Endothelial cell of umbilical vein (primary cell): ENCODE results near the gene TPCN1. TPM values are rescaled to one million over a fixed set of nuclear protein-coding genes. Genes with fewer than 3 reads are reported as not detected.

Source experiments
- BruUV-seq: library from RNA; stranded (reverse); fragments of 400-500 nt; replicated peaks from 2 replicates; lab custom pipeline; 2021; lab: Mats Ljungman, UMichigan
- CTCF ChIA-PET: fragments of 300-600, 350-600 bp; sonication (Branson Sonifier 250); formaldehyde crosslinking; loops from one replicate; lab custom pipeline; 2021; ENCODE audit warnings: antibody characterized with exemption, inconsistent platforms; lab: Charles Lee
- POLR2A ChIA-PET: fragments of 300-600, 350-600 bp; sonication (Branson Sonifier 250); formaldehyde crosslinking; loops from one replicate; lab custom pipeline; 2021; ENCODE audit warnings: antibody characterized with exemption, inconsistent platforms; lab: Charles Lee
- DNase-seq: peaks from one replicate; pipeline ENCODE4 v3.0.0-alpha.2; 2011; ENCODE audit warnings: low read depth, low spot score
- FAIRE-seq: peaks from 2 replicates; lab custom pipeline; 2011; peaks lifted over from hg19 to GRCh38; lab: Jason Lieb, UNC
- H2AFZ ChIP-seq: 2 replicates; pipeline ENCODE4 v1.6.0; 2012; ENCODE audit warnings: low read depth, low read length, control low read depth, inconsistent platforms
- H3K27ac ChIP-seq: 2 replicates; pipeline ENCODE4 v1.5.1; 2011; ENCODE audit warnings: low read depth, mild to moderate bottlenecking, control low read depth, low read length, moderate library complexity; ENCODE audit not compliant: insufficient read depth
- H3K27me3 ChIP-seq, 2 experiments: 2 replicates each; pipeline versions ENCODE4 v1.6.0 to v1.6.1; 2011; ENCODE audit warnings: low read length in 2 of 2, mixed read lengths in 1 of 2; ENCODE audit not compliant: control insufficient read depth in 2 of 2, insufficient read depth in 2 of 2
- H3K36me3 ChIP-seq, 2 experiments: 2 replicates in 1 of 2; 3 replicates in 1 of 2; pipeline ENCODE4 v1.5.1; 2011; ENCODE audit warnings: low read length in 2 of 2, mild to moderate bottlenecking in 1 of 2, moderate library complexity in 1 of 2; ENCODE audit not compliant: control insufficient read depth in 2 of 2, insufficient read depth in 2 of 2; ENCODE audit errors: extremely low read depth in 1 of 2
- H3K4me1 ChIP-seq: 3 replicates; pipeline ENCODE4 v1.5.1; 2011; ENCODE audit warnings: mild to moderate bottlenecking, low read length; ENCODE audit not compliant: control insufficient read depth, insufficient read depth; ENCODE audit errors: extremely low read depth
- H3K4me2 ChIP-seq: 2 replicates; pipeline ENCODE4 v1.6.1; 2011; ENCODE audit warnings: low read length, control low read depth, mixed read lengths; ENCODE audit not compliant: insufficient read depth
- H3K4me3 ChIP-seq, 3 experiments: fragments of 200-600 bp in 1 of 3; sonication (generic), shearing (Covaris generic) in 1 of 3; replicated peaks in 1 of 3; 2 replicates each; pipeline ENCODE4 v1.5.1; 2011 to 2016; ENCODE audit warnings: control low read depth in 3 of 3, low read length in 3 of 3, mild to moderate bottlenecking in 2 of 3, inconsistent platforms in 1 of 3, low read depth in 1 of 3, moderate library complexity in 1 of 3; ENCODE audit not compliant: insufficient read depth in 1 of 3
- H3K79me2 ChIP-seq: 2 replicates; pipeline ENCODE4 v1.6.0; 2012; ENCODE audit warnings: low read length, inconsistent platforms; ENCODE audit not compliant: control insufficient read depth, insufficient read depth
- H3K9ac ChIP-seq: replicated peaks from 2 replicates; pipeline ENCODE3; 2011; ENCODE audit warnings: low read length, control low read depth; ENCODE audit not compliant: insufficient read depth; ENCODE audit errors: extremely low read depth
- H3K9me1 ChIP-seq: replicated peaks from 3 replicates; pipeline ENCODE4 v1.6.0; 2011; ENCODE audit warnings: mild to moderate bottlenecking, low read length; ENCODE audit not compliant: control insufficient read depth, insufficient read depth; ENCODE audit errors: extremely low read depth
- H3K9me3 ChIP-seq: replicated peaks from 2 replicates; pipeline ENCODE4 v1.5.1; 2012; ENCODE audit warnings: low read length, inconsistent platforms; ENCODE audit not compliant: control insufficient read depth, insufficient read depth
- H4K20me1 ChIP-seq: replicated peaks from 2 replicates; pipeline ENCODE3; 2011; ENCODE audit warnings: mild to moderate bottlenecking, low read length; ENCODE audit not compliant: control insufficient read depth, insufficient read depth; ENCODE audit errors: extremely low read depth
- EZH2 ChIP-seq: IDR thresholded peaks from 2 replicates; pipeline ENCODE4 v1.6.1; 2012; ENCODE audit warnings: borderline replicate concordance, low read depth, mild to moderate bottlenecking, moderate library complexity, low read length, inconsistent platforms; ENCODE audit not compliant: severe bottlenecking
- FOS ChIP-seq: IDR thresholded peaks from 2 replicates; pipeline ENCODE4 v1.6.1; 2011; ENCODE audit warnings: mild to moderate bottlenecking, low read length, moderate library complexity, borderline replicate concordance; ENCODE audit not compliant: insufficient read depth
- GATA2 ChIP-seq: IDR thresholded peaks from 2 replicates; pipeline ENCODE4 v1.7.0; 2011; ENCODE audit warnings: low read depth, mild to moderate bottlenecking, moderate library complexity, mixed read lengths, low read length; ENCODE audit not compliant: insufficient read length, insufficient read depth
- JUN ChIP-seq: IDR thresholded peaks from 2 replicates; pipeline ENCODE4 v1.6.1; 2011; ENCODE audit warnings: borderline replicate concordance, low read depth; ENCODE audit not compliant: insufficient read length, insufficient read depth
- MYC ChIP-seq: IDR thresholded peaks from one replicate; pipeline ENCODE4 v1.6.1; 2011; ENCODE audit warnings: mild to moderate bottlenecking, low read depth, low read length
- POLR2A ChIP-seq: IDR thresholded peaks from 2 replicates; pipeline ENCODE4 v1.6.1; 2012; ENCODE audit warnings: low read depth, mild to moderate bottlenecking, control low read depth, low read length
- POLR2AphosphoS5 ChIP-seq: IDR thresholded peaks from 2 replicates; pipeline ENCODE4 v1.6.1; 2012; ENCODE audit warnings: low read depth, mild to moderate bottlenecking, control low read depth, low read length, moderate library complexity; ENCODE audit not compliant: insufficient read depth
- dilution Hi-C: fragments of 300-500 bp; cut with MboI; formaldehyde crosslinking; loops from one replicate; pipeline ENCODE4 v1.15.0; 2019; ENCODE audit warnings: low sequenced_read_pairs; ENCODE audit not compliant: extremely low pct_ligation_motif_present
- intact Hi-C: fragments of 100-400 bp; cut with micrococcal nuclease; formaldehyde crosslinking; loops from one replicate; pipeline ENCODE4 v1.10.0; 2022
- polyA plus RNA-seq, 4 experiments: library from polyadenylated mRNA; depleted of rRNA in 3 of 4; stranded (reverse) in 3 of 4; unstranded in 1 of 4; fragments of >200 nt; gene quantifications; 2 replicates each; pipeline versions ENCODE4 v1.2.1 to v1.2.3, GENCODE V29; 2011 to 2012; ENCODE audit warnings: missing spikeins in 1 of 4
- total RNA-seq: library from RNA; stranded (reverse); gene quantifications from 2 replicates; pipeline ENCODE4 v1.2.3, GENCODE V29; 2021
- TF ChIP-seq, protein P1 (sequence below), 2 donors: IDR thresholded peaks; 1 replicate in 1 of 2; 2 replicates in 1 of 2; pipeline ENCODE4 v1.5.1; 2011; ENCODE audit warnings: low read length in 2 of 2, mild to moderate bottlenecking in 2 of 2, moderate library complexity in 2 of 2, control low read depth in 1 of 2, inconsistent platforms in 1 of 2, low read depth in 1 of 2; ENCODE audit not compliant: insufficient read depth in 1 of 2; ENCODE audit errors: extremely low read depth in 1 of 2
- TF ChIP-seq, protein P2 (sequence below): IDR thresholded peaks from 2 replicates; pipeline ENCODE4 v1.6.1; 2011; ENCODE audit not compliant: insufficient read depth, insufficient read length

Gene TPCN1
- total and polyA plus RNA-seq, 2 donors (not counting 3 experiments of a cell fraction or from before 2014, with no cell fraction given), result 19.5 to 28.3 TPM

- Histone ChIP-seq H3K9me1 (no peaks in the 10 kb centered on the region), H3K9me3 (no peaks in the 10 kb centered on the region), H2AFZ (no peak overlapping the region), H3K4me3 (no peak overlapping the region), H3K79me2 (no peaks in the 10 kb centered on the region), H3K27ac (no peak overlapping the region), H3K4me2 (no peak overlapping the region), H3K27me3 (no peaks in the 10 kb centered on the region), H3K9ac (no peak overlapping the region), H4K20me1 (no peaks in the 10 kb centered on the region), H3K4me1 (no peaks in the 10 kb centered on the region), H3K36me3 (no peaks in the 10 kb centered on the region)
- no TSS peak for BruUV-seq
- intact Hi-C loops, result no loop called here
- DNase-seq, result no peak
- dilution Hi-C loops, result no loop called here
- CTCF ChIA-PET, result no interaction called here
- TF ChIP-seq, protein P1, sequence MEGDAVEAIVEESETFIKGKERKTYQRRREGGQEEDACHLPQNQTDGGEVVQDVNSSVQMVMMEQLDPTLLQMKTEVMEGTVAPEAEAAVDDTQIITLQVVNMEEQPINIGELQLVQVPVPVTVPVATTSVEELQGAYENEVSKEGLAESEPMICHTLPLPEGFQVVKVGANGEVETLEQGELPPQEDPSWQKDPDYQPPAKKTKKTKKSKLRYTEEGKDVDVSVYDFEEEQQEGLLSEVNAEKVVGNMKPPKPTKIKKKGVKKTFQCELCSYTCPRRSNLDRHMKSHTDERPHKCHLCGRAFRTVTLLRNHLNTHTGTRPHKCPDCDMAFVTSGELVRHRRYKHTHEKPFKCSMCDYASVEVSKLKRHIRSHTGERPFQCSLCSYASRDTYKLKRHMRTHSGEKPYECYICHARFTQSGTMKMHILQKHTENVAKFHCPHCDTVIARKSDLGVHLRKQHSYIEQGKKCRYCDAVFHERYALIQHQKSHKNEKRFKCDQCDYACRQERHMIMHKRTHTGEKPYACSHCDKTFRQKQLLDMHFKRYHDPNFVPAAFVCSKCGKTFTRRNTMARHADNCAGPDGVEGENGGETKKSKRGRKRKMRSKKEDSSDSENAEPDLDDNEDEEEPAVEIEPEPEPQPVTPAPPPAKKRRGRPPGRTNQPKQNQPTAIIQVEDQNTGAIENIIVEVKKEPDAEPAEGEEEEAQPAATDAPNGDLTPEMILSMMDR (IDR thresholded peaks at IDR 0.05; ENCODE audit: extremely low read depth in 1 of 2, insufficient read depth in 1 of 2, low read depth in 1 of 2, low read length in 2 of 2), result no peak
- TF ChIP-seq POLR2A (no peak), POLR2AphosphoS5 (no peak), FOS (no peak), EZH2 (no peak), GATA2 (no peak), MYC (no peak), JUN (no peak)
- TF ChIP-seq, protein P2, sequence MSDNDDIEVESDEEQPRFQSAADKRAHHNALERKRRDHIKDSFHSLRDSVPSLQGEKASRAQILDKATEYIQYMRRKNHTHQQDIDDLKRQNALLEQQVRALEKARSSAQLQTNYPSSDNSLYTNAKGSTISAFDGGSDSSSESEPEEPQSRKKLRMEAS, result no peak
- no peak for FAIRE-seq
- POLR2A ChIA-PET, result no interaction called here
Measured at GRCh38 chr12:113345318-113345717, 124.1 kb downstream of the TPCN1 start.
